ENCODE measurements around the gene SEC22A.

The SEC22A gene

DNA sequence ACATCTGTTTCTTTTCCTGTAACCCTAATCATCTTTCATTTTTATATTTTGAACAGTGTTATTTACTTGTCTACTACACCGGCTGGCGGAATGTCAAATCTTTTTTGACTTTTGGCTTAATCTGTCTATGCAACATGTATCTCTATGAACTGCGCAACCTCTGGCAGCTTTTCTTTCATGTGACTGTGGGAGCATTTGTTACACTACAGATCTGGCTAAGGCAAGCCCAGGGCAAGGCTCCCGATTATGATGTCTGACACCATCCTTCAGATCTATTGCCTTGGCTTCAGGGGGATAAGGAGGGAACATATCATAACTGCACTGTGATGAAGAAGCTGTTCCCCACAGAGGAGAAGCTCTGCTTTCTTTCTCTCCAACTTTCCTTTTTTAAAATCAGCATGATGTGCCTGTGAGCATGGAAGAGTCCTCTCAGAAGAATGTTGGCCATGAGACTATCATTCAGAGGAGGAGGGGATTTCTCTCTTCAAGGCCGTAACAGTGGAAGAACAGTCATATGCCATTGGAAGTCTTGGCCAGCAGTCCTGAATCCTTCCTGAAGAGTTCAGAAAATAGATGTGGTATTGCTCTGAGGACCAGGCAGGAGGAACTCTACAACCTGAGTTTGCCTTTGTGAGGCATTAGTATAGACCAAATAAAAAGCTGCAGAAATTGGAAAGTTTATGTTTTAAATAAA lies 69.9 kb downstream of the SEC22A start:
- DNase-seq = no peak

DNA sequence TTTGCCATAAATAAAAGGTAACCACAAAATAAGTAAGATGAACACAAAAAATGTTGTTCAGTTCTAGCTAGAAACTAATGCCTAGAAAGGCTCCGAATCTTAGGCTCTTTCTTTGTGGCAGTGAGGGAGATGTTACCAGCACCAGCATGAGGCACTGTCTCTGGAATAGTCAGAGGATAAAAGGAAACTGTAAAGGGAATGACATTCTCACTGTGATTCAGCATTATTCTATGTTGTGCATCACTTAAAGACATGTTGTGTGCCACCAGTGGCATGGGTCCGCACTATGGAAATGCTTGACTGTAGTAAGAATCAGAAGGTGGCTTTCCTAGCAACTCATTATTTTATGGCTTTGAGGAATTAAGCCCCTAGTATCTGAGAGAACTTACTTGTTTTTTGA lies 70.8 kb downstream of the SEC22A start:
- DNase-seq = no peak

DNA sequence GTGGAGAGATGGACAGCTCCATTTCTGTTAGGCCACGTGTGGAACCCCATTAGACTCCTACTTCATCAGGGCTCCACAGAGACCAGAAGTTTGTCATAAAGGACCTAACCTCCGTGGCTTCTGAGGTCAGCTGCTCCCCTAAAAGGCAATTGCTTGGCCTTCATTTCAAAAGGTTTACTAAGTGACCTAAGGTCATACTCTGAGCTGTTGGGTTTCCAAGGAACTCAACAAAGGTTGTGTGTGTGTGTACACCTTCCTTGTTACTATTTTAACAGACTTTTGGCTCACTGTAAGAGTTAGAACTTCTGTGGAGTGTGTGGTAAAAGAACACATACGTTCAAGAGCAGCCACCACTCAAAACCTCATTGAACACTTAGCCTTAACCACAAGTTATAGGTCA lies 73.9 kb downstream of the SEC22A start:
- no peak for DNase-seq

DNA sequence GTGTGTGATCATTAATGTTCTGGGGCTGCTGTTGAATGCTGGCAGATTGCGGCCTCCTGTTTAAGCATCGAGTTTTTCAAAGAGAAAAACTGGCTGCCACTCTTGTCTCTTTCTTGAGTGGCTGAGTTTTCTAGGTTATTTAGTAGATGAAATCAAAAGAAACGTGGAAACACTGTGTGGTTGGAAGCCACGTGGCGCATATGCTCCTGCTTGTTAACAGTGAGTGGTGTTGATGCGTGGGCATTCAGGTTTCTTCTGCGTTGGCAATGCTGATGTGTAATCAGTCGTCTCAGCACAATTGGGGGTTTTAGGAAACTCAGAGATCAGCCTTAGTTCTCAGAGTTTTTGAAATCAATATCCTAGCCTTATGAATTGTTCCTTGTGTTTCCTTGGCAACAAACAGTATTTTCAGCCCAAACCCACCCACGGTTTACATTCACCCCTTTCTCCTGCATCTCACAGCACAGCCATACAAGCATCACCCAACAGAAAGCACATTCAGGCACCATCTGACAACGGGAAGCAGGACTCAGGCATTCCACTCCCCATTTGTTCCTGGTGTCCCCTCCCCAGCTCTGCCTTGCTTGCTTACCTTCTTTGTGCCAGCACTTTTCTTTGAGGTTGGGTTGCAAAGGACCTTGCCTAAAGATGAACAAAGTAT lies 74.7 kb downstream of the SEC22A start:
- DNase-seq = no peak

DNA sequence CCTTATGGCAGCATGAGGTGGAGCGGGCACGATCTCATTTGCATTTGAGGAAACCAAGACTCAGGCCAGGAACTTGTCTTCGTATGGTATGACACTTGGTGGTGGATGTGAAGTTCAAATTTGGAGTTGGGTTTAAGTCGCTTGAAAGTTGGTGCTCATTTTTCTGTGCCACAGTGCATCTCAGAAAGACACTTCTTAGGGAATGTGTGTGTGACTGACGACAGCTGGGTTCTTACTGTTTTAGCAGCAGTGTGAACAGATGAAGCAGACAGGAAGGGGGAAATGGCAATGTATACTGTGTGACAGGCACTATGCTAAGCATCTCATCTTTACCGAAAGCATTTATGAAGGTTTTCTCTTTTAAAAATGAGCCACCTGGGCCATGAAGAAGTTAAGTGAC lies 75.4 kb downstream of the SEC22A start:
- DNase-seq = no peak

DNA sequence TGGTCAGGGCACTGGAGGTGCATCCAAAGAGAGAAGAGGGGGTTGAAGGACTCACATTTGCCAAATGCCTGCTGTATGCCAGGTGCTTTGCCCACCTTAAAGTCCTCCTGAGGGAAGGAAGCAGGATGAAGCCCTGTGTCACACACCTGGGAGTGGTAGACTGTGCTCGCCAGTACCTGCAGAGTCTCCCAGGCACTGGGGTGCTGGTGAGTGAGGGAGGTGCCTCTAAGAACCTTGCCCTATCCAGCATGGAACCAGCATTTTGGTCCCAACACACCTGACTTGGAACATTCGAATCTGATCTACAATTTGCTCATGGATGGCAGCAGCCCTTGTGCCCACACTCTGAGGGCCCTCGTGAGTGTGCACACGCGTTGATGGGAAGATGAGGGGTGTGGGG lies 76.7 kb downstream of the SEC22A start:
- DNase-seq = no peak

DNA sequence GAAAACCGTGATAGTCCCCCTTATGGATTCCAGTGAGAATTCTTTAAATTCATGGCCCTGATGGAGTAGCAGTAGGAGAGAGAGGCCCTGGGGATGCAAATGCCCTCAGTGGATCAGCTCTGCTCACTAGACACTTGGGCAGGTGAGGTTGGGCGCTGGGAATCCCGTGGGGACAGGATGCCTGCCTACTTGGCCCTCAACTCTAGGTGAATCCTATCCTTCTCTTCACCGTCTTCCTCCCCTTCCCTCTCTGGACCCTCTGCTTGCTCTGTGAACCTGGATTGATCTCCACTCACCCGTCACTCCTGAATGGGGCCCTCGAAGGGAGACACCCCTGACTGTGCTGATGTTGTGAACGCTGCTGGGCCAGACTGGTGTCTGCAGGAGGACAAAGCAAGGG lies 77.4 kb downstream of the SEC22A start:
- DNase-seq = no peak

DNA sequence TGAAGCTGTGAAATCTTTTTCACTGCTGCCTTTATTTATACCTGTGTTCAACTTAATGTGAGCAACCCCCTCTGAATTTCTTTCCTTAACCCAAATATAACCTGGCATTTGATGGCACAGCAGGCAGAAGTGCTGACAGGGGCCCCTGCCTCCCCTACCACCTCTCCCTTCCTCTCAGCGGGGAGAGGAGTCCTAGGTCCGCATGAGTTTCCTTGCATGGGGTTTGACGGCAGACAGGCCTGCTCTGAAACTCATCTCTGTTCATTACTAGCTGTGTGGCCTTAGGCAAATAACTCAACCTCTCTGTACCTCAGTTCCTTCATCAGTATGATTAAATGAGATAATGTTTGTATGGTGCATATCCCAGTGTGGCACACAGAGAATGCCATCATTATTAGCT lies 79.7 kb downstream of the SEC22A start:
- DNase-seq = no peak

DNA sequence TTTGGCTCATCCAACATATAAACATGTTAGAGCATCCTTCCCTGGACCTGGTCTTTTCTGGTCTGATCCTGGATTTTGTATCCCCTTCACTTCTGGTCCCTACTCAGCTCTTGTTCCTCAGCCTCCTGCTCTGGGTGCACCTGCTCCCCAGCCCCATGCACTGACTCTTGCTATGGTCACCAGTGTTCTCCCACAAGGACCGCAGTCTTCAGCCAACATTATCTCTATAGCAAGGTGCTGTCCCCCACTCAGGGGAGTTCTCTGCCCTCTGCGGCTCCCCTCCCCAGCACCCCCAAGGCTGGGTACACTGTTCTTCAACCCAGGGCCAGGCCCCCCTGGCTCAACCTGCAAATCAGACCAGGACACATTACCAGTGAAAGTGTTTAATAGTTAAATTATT lies 80.2 kb downstream of the SEC22A start:
- no peak for DNase-seq

DNA sequence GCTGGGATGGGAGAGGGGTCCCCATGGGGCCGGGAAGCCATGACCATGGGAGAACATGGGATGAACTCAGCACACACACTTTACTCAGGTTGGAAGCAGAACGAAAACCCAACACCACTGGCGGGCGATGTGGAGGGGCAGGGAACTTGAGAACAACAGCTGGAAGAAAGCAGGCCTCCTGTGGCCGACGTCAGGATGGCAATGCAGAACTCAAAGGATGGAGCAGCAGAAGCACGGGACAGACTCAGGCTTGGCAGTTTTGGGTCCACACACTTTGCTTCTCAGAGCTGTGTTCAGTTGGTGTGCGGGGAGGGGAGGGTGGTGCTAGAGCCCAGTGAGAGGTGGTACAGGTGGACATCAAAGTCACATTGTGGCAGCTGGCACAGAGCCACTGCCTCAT lies 80.7 kb downstream of the SEC22A start:
- DNase-seq = no peak

DNA sequence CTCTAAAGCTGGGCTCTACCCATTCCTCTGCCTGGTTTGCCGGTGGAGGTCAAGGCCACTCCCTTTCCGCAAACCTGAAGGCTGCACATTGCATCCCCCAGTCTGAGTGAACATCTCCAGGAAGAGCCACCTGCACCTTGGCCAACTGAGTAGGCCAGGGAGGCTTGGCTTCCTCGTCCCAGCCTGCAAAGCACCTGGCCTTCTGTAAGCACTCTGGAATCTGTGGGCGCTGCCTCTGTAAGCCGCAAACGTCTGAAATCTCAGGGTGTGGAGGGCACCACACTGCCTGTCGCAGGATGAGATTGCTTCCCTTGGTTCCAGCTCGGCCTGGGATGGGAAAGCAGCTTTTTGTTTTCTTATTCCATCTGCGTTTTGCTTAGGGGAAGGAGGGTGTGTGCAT lies 81.3 kb downstream of the SEC22A start:
- DNase-seq = no peak

DNA sequence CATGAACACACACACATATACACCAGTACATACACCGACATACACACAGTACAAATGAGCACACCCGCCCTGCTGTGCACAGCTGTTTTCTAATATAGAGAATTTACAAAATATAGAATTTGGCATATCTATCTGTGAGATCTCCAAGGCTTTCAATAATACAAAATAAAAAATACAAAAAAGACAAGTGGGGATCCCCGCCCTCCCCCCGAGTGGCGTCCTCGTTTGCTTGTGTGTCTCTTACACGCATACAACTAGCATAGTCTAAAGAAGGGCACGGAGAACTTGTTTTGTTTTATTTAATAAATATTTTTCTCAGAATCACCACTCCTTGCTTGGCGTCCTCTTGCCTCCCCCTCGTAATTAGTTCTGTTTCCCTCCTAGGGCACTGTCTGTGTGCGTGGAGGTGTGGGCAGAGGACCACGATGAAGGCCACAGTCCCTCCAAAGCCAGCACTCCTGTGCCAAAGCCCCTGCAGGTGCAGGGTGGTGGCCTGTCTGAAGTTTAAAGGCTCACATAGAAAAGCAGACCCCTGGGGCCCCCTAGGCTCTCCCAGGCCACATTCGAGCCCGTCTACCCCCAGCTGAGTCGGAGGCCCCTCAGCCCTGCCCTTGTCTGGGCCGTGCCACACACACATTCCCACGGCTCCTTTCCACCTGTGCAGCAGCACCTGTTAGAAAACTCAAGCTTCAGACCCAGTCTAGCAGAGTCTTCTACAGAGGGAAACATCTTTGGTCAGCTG lies 82.1 kb downstream of the SEC22A start:
- DNase-seq = no peak

DNA sequence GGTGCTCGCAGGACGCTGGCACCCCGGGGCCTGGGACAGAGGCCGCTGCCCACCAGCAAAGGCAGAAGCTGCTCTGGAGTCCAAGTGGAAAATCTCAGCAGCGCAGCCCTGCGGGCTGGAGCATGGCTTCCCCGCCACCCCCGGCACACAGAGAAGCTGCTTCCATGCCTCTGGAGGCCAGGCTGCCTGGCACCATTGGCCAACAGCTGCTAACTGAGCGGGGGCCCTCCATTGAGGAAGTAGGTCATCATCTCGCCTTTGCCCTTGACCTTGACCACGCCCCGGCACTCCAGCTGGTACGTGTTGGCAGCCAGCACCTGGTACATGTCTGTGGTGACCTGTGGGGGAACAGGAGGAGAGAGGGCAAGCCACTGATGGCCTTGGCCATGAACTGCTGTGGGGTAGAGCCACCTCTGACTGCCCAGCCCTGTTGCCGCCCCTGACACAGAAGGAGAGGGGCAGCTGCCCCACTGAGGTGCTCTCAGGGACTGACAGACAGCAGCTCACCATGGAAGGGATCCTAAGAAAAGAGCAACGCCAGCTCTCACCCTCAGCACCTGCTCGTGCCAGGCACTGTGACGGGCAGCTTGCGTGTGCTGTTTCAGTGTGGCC lies 82.8 kb downstream of the SEC22A start:
- no peak for DNase-seq

DNA sequence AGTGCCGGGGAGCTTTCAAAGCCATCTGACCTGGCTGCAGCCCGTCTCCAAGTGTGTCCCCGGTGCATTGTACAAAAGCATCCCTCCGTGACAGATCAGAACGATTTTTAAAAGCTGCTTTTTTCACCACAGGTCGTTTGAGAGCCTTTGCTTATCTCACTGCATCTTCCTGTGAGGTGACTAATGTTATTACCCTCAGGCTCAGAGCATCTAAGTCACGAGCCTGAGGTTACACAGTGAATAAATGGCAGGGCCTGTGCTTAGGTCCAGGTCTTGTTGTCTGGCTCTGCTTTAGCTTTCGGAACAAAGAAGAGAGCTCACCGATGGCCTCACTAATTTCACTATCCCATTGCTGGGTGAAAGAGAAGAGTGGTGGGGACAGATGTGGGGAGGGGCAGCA lies 83.3 kb downstream of the SEC22A start:
- DNase-seq = no peak

DNA sequence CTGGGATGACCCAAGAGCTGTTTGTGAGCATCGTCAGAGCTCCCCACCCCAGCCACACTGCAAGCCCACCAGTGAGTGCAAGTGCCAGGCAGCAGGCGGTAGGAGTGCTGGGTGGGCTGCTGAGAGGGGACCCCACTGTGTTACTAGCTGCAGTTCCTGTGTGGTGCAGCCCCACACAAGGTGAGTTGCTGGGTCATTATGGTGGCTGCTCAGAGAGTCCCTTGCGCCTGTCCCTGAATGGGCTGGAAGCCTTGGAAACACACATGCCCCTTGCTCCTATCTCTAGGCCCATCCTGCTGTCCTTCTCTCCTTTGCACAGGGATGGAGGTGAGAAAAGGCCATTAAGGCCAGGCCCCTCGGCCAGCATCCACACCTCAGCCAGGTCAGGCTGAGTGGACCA lies 83.7 kb downstream of the SEC22A start:
- no peak for DNase-seq

DNA sequence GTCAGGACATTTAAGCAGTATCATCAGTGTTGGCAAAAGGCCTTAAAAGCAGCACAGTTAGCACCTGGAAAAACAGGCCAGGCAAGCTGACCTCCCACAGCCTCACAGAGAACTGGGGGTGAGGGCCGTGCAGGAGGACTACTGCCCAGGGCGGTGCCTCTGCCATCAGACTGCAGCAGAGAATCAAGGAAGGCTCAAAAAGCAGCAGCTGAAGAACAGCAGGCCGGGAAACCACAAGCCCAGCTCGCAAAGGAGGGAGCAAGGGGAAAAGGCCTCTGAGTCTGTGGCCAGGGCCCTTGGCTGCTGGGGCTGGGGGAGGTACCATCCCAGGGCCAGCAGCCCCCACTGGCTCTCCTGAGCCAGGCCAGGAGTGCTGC lies 84.2 kb downstream of the SEC22A start:
- DNase-seq = no peak

DNA sequence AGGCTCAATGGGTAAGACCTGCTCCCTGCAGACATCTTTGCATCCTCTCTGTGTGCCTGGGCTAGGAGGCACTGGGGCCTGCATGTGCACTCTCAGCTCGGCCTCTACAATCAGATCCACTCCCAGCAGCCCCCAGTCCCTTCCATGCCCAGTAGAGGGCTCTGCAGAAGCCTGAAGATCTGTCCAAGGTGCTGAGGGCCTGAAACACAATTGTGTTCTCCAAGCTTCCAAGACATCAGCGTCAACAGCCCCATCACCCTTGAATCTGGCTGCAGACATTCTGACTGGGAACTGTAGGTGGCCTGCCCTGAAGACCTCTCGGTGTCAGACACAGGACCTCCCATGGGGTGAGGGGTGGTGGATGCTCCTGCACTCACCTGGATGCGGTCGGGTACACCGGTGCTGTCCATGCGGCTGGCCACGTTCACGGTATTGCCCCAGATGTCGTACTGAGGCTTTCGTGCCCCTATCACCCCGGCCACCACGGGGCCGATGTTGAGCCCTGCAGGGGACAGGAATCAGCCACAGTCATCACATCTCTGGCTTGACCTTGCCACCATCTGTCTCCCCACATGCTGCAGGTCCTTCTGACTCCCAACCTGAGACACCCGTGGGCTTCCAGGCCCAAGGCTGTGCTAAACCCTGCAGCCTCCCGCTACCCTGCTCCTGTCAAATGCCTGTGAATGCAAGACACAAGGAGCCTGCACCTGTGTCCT lies 84.7 kb downstream of the SEC22A start:
- DNase-seq = peak; percentile 22

DNA sequence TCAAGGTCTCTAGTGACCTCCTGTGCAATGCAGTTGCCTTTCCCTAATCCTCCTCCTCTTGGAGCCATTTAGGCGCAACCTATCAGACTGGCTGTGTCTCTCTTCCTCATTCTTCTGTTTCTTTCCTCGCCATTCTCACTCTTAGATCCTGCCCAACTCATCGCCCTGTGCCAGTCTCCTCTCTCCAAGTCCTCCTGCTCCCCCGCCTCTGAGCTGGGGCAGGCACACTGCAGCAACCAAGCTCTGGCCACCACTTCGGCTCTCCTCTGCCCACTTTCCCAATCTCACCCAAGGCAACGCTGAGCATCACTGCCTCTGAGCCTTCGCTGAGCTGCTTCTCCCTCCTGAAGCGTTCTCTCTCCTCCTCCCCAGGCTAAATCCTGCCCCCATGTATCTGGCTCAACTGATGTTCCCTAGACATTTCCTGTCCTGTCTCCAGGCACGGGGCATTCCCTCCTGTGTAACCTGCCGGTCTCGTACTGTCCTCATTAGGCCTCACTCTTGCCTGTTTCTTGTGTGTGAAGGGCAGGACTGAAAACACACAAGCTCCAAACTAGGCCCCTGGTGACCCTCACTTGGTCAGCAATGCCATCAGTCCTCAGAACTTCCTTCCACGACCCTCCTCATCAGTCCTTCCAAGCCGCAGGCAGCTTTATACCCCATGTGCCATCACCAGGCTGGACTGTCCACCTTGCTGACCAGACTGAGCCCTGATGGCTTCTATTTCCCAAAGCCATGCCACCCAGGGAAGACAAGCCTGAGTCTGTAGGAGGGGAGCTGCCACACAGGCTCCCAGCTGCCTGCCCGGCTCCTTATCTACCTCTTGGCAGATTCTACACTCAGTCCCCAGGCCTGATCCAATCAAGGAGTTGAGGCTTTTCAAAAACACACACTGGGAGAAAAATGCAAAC lies 85.6 kb downstream of the SEC22A start:
- DNase-seq = no peak

DNA sequence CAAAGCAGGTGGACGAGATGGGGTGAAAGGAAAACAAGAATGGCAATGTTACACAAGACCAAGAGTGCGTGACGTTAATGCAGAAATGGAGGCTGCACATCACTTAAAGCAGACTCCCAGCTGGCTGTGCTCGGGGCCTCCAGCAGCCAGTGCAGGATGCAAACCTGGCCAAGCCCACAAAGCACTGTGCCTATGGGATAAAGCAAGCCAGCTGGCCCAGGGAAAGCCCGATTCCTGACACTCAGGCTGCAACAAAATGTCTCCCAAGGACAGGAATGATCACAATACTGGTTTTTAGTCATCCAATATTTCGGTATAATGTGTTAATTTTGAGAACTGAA lies 86.2 kb downstream of the SEC22A start:
- no peak for DNase-seq

DNA sequence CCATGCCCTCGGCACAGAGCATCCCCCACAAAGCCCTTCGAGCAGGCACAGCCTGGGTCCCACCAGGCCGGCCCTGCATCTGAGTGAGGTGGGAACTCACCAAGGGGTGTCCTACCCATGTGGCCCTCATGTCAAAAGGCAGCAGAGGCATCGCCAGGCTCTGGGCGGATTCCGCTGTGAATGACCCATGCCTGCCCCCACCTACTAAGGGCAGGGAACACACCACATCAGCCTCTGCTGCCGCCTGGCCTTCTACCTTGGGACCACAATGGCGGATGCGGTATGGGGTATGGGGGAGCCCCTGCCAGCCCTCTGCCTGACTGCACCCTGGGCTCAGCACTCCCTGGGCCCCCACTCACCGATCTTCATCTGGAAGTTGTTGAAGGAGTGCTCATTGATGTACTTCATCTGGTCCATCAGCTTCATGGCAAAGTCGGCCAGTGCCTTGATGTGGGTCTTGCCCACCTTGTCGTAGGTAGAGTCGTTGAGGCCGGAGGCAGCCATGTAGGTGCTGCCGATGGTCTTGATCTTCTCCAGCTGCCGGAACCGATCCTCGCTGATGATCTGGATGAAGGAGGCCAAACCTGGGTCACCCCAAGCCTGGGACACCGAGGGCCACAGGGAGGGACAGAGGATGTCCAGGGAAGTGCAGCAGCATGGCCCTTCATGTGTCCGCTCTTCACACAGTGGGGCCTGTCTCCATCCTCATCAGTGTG lies 87.8 kb downstream of the SEC22A start:
- DNase-seq = no peak

DNA sequence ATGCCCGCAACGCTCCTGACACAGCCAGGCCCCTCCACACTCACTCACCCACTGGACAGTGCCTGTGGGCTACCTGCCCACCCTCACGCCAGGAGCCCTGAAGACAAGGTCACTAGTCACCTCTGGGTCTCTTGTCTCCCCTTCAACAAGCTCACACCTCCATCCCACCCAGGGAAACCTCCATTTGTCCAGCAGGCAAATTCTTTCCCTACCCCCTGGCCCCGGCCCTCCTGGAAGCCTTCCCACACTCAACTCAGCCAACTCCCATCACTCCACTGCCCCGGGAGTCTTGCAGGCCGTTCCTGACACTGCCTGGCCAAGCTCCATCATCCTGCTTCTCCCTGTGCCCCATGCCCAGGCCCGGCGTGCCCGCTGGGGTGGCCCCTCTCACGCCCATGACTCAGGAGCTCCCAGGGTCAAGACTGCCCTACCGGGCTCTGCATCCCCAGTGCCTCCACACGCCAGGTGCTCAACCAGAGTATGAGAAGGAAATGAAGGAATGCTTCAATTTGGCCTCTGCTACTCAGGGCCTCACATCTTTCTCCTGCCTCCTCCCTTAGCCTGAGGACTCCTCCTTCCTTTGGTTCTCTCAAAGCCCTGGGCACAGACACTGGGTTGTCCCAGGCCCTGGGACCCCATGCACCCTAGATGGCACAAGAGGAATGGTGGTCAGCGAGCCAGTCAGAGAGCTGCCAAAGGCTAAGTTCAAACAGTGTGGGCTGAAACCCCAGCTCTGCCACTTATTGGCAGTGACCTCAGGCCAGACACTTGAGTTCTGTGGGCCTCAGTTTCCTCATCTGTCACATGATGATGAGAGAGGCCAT lies 88.6 kb downstream of the SEC22A start:
- DNase-seq = no peak
